G401 (cell line): ENCODE data around the gene ZNF880. TPM values are rescaled to one million over a fixed set of nuclear protein-coding genes. Genes with fewer than 3 reads are reported as not detected.

ENCODE experiments used
- total RNA-seq: library from RNA; depleted of rRNA; stranded (reverse); fragments of >200 nt; shearing (Covaris generic); gene quantifications from 2 replicates; pipeline ENCODE4 v1.2.3, GENCODE V29; 2014; rRNA removed

Gene ZNF880
- total RNA-seq, 1 experiment from 2014 or later: not detected

Other genes starting within 250 kb of the ZNF880 start
- 6.3 and 8.6 TPM in 2 replicates for gene ZNF616, start 230.0 kb upstream of the ZNF880 start, total RNA-seq
- gene ZNF836, start 198.3 kb upstream of the ZNF880 start, total RNA-seq: 0.49 and 3.1 TPM in 2 replicates
- 226 and 269 TPM in 2 replicates for gene PPP2R1A, start 179.9 kb upstream of the ZNF880 start, total RNA-seq
- 5.6 and 6.8 TPM in 2 replicates for gene ZNF766, start 100.3 kb upstream of the ZNF880 start, total RNA-seq
- gene ZNF480, start 72.8 kb upstream of the ZNF880 start, total RNA-seq: 4.9 and 9.1 TPM in 2 replicates
- gene ZNF610, start 33.7 kb upstream of the ZNF880 start, total RNA-seq: 0.47 TPM in 1 of 2 replicates, not detected in the other
- not detected in 2 replicates for gene ZNF528, start 27.9 kb downstream of the ZNF880 start, total RNA-seq
- not detected in 2 replicates for gene ZNF534, start 59.2 kb downstream of the ZNF880 start, total RNA-seq
- not detected in 2 replicates for gene ZNF578, start 83.6 kb downstream of the ZNF880 start, total RNA-seq
- gene ZNF808, start 157.7 kb downstream of the ZNF880 start, total RNA-seq: 4.2 and 4.5 TPM in 2 replicates
- 1.1 and 1.2 TPM in 2 replicates for gene ZNF701, start 200.4 kb downstream of the ZNF880 start, total RNA-seq